Lung (tissue), 12 donors: ENCODE data around the gene ANGEL1. TPM values are rescaled to one million over a fixed set of nuclear protein-coding genes. Genes with fewer than 3 reads are reported as not detected.

ENCODE experiments used
- ATAC-seq: fragments of 200-7000 bp; cut with Tn5 transposase; one replicate; pipeline ENCODE4 v1.9.1; 2020; ENCODE audit warnings: moderate number of reproducible peaks; ENCODE audit not compliant: insufficient read depth, low FRiP score
- DNase-seq, 3 donors: peaks; one replicate each; pipeline ENCODE4 v3.0.0-alpha.2; 2013 to 2017
- H3K27ac ChIP-seq, 2 donors: one replicate each; pipeline ENCODE4 v1.5.1; 2013; ENCODE audit warnings: mild to moderate bottlenecking in 2 of 2, moderate library complexity in 2 of 2, control low read depth in 1 of 2, inconsistent platforms in 1 of 2, low read depth in 1 of 2, low read length in 1 of 2
- H3K27me3 ChIP-seq, 3 donors: one replicate each; pipeline ENCODE4 v1.5.1; 2013; ENCODE audit warnings: low read length in 2 of 3; ENCODE audit not compliant: control insufficient read depth in 3 of 3, insufficient read depth in 3 of 3
- H3K36me3 ChIP-seq, 4 donors: one replicate each; pipeline ENCODE4 v1.5.1; 2013; ENCODE audit warnings: low read length in 4 of 4, mild to moderate bottlenecking in 1 of 4, moderate library complexity in 1 of 4; ENCODE audit not compliant: control insufficient read depth in 4 of 4, insufficient read depth in 4 of 4
- H3K4me1 ChIP-seq, 5 donors: one replicate each; pipeline ENCODE4 v1.5.1; 2013; ENCODE audit warnings: low read length in 5 of 5, mild to moderate bottlenecking in 2 of 5, moderate library complexity in 1 of 5; ENCODE audit not compliant: control insufficient read depth in 5 of 5, insufficient read depth in 5 of 5
- H3K4me3 ChIP-seq: one replicate; pipeline ENCODE4 v1.5.1; 2013; ENCODE audit warnings: mild to moderate bottlenecking, control low read depth, moderate library complexity
- H3K9ac ChIP-seq, 2 donors: one replicate each; pipeline ENCODE4 v1.5.1; 2013; ENCODE audit warnings: low read length in 2 of 2, control low read depth in 1 of 2; ENCODE audit not compliant: insufficient read depth in 1 of 2
- H3K9me3 ChIP-seq, 4 donors: one replicate each; pipeline ENCODE4 v1.5.1; 2013; ENCODE audit warnings: low read length in 3 of 4, mild to moderate bottlenecking in 1 of 4, moderate library complexity in 1 of 4; ENCODE audit not compliant: control insufficient read depth in 4 of 4, insufficient read depth in 3 of 4
- WGBS, 2 donors: extraction: QIAGEN DNeasy Blood & Tissue Kit; methylation state at CpG; one replicate each; pipeline ENCODE4 v1.1.7; 2013; 5-methylcytosine and 5-hydroxymethylcytosine counted together
- polyA plus RNA-seq, 2 donors: library from polyadenylated mRNA; stranded (reverse); fragments of 200-250 nt; gene quantifications; one replicate each; pipeline ENCODE4 v1.2.1, GENCODE V29; 2013
- total RNA-seq, 2 donors: library from RNA; depleted of rRNA in 1 of 2; stranded (reverse); fragments of >200 nt in 1 of 2; gene quantifications; one replicate each; pipeline ENCODE4 v1.2.1, GENCODE V29; 2014 to 2021
- TF ChIP-seq, protein P1 (sequence below): IDR thresholded peaks from 2 replicates; pipeline ENCODE4 v1.5.1; 2012; ENCODE audit warnings: mild to moderate bottlenecking; ENCODE audit errors: control extremely low read depth, extremely low read depth
- donor health status: control.
- donor health status: control.
- donor health status: Bipolar disorder and iron deficiency.
- donor health status: healthy.
- donor health status: DM: yes; HTN: yes; CAD: no.

The ANGEL1 gene
- total and polyA plus RNA-seq, 4 donors, result 10.4 to 20.4 (median 15.0) TPM

DNA sequence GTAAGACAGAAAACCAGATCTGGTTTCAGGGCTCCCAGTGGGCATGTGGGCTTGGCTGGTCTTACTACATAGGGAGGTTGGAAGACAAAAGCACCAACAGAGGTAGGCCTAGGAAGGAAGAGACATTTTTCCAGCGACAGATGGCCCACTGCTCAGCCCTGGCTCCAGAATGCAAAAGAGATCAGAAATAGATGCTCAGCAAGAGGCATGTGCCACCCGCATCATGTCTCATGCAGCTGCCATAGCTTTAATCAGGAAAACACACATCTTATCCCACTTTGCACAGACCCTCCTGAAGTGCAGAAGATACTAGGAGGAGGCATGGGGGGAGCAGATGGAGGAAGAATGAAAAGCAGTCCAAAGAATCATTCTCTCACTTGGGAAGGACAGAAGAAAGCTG lies 26.1 kb downstream of the ANGEL1 start:
- no peak overlapping the region for H3K9ac ChIP-seq
- DNase-seq, result no peak
- H3K27ac ChIP-seq, result no peak overlapping the region
- H3K36me3 ChIP-seq, result peaks cover 11 to 52% (median 17%) of the 10 kb centered on the region in 4 donors
- peaks cover 0 to 2% (median 0%) of the 10 kb centered on the region in 5 donors for H3K4me1 ChIP-seq
- WGBS, 2 donors, result 99 to 100% methylated on average over 2 of the region's 2 CpGs
- no peak overlapping the region for H3K4me3 ChIP-seq
- TF ChIP-seq, protein P1, sequence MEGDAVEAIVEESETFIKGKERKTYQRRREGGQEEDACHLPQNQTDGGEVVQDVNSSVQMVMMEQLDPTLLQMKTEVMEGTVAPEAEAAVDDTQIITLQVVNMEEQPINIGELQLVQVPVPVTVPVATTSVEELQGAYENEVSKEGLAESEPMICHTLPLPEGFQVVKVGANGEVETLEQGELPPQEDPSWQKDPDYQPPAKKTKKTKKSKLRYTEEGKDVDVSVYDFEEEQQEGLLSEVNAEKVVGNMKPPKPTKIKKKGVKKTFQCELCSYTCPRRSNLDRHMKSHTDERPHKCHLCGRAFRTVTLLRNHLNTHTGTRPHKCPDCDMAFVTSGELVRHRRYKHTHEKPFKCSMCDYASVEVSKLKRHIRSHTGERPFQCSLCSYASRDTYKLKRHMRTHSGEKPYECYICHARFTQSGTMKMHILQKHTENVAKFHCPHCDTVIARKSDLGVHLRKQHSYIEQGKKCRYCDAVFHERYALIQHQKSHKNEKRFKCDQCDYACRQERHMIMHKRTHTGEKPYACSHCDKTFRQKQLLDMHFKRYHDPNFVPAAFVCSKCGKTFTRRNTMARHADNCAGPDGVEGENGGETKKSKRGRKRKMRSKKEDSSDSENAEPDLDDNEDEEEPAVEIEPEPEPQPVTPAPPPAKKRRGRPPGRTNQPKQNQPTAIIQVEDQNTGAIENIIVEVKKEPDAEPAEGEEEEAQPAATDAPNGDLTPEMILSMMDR, result no peak
- H3K9me3 ChIP-seq, result no peaks in the 10 kb centered on the region
- no peak for ATAC-seq
- no peaks in the 10 kb centered on the region for H3K27me3 ChIP-seq

DNA sequence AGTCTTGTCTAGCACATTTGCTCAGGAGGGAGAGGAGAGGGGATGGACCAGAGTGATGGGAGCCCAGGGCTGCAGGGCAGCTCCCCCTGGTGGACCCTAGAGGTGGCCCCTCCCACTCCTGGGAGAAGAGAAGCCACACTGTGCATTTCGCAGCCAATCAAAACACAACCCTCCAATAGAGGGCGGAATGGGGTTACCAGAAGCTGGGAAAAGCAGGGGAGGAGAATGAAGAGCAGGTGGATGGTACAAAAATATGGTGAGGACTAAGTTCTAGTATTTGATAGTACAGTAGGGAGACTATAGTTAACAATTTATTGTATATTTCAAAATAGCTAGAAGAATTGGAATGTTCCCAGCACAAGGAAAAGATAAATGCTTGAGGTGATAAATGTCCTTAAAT lies 27.8 kb downstream of the ANGEL1 start:
- Histone ChIP-seq H3K9me3 (no peaks in the 10 kb centered on the region), H3K4me1 (peaks cover 0 to 5% (median 0%) of the 10 kb centered on the region in 5 donors), H3K36me3 (peaks cover 3 to 48% (median 7%) of the 10 kb centered on the region in 4 donors), H3K27ac (no peak overlapping the region), H3K4me3 (no peak overlapping the region), H3K27me3 (no peaks in the 10 kb centered on the region), H3K9ac (no peak overlapping the region)
- TF ChIP-seq, protein P1, result peak; percentile 54
- peak; percentile 80 for ATAC-seq
- 23 to 35% methylated on average over 2 of the region's 2 CpGs for WGBS, 2 donors
- peak; percentile 71 to 75 (median 72) for DNase-seq

DNA sequence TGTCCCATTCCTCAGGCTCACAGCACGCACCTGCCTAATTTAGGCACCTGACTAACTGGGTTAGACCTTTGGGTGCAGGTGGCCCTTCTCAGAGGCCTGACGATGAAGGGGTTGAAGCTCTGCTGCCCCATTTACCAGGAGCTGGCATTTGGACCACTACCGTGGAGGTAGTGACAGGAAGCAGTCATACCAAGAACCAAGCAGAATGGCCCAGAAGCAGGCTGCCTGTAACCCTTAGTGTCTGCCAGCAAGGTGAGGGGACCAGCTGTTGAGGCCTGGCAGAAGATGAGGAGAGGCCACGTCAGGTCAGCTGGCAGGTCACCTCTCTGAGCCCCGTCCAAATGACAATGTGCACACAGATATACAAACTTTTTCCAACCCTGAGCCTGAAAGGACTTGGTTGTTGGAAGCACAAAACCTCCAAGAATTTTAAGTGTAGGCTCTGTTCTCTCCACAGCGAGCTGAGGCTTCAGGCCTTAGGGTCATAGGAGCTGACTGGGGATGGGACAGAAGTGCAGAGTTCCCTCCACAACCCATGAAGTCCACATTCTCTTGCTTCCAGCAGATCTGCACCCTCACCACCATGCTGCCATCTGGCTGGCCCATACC lies 28.3 kb downstream of the ANGEL1 start:
- no peak for DNase-seq
- 77 to 85% methylated on average over 6 of the region's 6 CpGs for WGBS, 2 donors
- peaks cover 2 to 46% (median 7%) of the 10 kb centered on the region in 4 donors for H3K36me3 ChIP-seq
- H3K9me3 ChIP-seq, result no peaks in the 10 kb centered on the region
- H3K4me3 ChIP-seq, result no peak overlapping the region
- H3K4me1 ChIP-seq, result peaks cover 0 to 5% (median 0%) of the 10 kb centered on the region in 5 donors
- H3K9ac ChIP-seq, result no peak overlapping the region
- TF ChIP-seq, protein P1, result no peak
- peak overlapping the region in 1 of 2 donors; percentile 13 for H3K27ac ChIP-seq
- ATAC-seq, result no peak
- H3K27me3 ChIP-seq, result no peaks in the 10 kb centered on the region
